ENCODE results near the gene PACS1. TPM values are rescaled to one million over a fixed set of nuclear protein-coding genes. Genes with fewer than 3 reads are reported as not detected.

PACS1 gene
- polyA plus RNA-seq, 1 donor (not counting 4 experiments of a cell fraction or from before 2014, with no cell fraction given) = 14.9 TPM

DNA sequence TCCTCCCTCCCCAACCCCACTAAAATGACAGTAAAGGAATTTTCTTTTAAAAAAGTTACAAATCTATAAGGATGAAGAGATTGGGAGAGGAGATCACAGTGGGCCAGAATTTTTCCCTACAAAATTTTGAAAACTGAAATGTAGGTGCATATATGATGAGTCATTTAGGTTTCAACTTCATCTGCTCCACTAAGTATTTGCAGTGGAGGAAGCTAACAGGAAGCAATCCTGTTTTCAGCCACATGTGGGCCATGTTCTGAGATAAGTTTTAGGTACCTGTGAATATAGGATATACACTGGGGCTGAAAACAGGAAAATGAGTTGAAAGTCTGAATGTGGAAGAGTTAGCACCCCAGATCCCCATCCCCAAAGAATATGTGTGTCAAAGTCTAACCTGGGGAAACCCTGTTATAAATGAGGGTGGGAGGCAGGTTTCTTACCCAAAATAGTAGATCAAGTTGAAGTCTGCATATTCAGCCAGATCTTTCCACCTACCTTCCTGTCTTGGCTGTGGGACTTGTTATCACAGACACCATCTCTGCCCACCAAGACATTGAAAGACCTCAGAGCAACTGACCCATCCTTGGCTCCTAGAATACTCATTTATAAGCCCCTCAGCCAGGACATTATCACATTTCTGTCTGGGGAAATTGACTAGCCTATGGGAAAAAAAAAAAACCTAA lies 87.3 kb downstream of the PACS1 start:
- no peaks in the 10 kb centered on the region for H3K27me3 ChIP-seq (ENCODE audit: control insufficient read depth, extremely low read depth, insufficient read depth, low read length)
- H3K27ac ChIP-seq (ENCODE audit: control insufficient read depth, insufficient read depth, low read length) = no peak overlapping the region
- no peak overlapping the region for H3K9ac ChIP-seq (ENCODE audit: control insufficient read depth, extremely low read depth, insufficient read depth, low read length)
- no peak overlapping the region for H3K4me3 ChIP-seq (ENCODE audit: control insufficient read depth in 2 of 3, extremely low read depth in 1 of 3, insufficient read depth in 2 of 3, low read depth in 1 of 3, low read length in 3 of 3)
- TF ChIP-seq, protein P1, sequence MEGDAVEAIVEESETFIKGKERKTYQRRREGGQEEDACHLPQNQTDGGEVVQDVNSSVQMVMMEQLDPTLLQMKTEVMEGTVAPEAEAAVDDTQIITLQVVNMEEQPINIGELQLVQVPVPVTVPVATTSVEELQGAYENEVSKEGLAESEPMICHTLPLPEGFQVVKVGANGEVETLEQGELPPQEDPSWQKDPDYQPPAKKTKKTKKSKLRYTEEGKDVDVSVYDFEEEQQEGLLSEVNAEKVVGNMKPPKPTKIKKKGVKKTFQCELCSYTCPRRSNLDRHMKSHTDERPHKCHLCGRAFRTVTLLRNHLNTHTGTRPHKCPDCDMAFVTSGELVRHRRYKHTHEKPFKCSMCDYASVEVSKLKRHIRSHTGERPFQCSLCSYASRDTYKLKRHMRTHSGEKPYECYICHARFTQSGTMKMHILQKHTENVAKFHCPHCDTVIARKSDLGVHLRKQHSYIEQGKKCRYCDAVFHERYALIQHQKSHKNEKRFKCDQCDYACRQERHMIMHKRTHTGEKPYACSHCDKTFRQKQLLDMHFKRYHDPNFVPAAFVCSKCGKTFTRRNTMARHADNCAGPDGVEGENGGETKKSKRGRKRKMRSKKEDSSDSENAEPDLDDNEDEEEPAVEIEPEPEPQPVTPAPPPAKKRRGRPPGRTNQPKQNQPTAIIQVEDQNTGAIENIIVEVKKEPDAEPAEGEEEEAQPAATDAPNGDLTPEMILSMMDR (optimal IDR thresholded peaks at IDR 0.05 in 1 of 3, IDR thresholded peaks at IDR 0.05 in 1 of 3, conservative IDR thresholded peaks at IDR 0.05 in 1 of 3; ENCODE audit: extremely low read depth in 1 of 3, insufficient read depth in 2 of 3, low read length in 3 of 3) = peak in 1 of 3 experiments; percentile 9
- no peak for TF ChIP-seq EZH2 (IDR thresholded peaks at IDR 0.05; ENCODE audit: low read length)
- no peaks in the 10 kb centered on the region for H3K9me1 ChIP-seq (ENCODE audit: control insufficient read depth, extremely low read depth, insufficient read depth, low read length)
- dilution Hi-C loops (cut with MboI; ENCODE audit: extremely low pct_ligation_motif_present, low sequenced_read_pairs) = no loop called here
- no peak overlapping the region for H2AFZ ChIP-seq (ENCODE audit: control insufficient read depth, low read length)
- no peaks in the 10 kb centered on the region for H3K36me3 ChIP-seq (ENCODE audit: control insufficient read depth in 2 of 2, extremely low read depth in 1 of 2, insufficient read depth in 2 of 2, low read length in 2 of 2)
- FAIRE-seq = peak; percentile 51
- no peaks in the 10 kb centered on the region for H3K9me3 ChIP-seq (ENCODE audit: control insufficient read depth, low read depth, low read length)
- DNase-seq (ENCODE audit: low read depth, low spot score) = no peak
- no peaks in the 10 kb centered on the region for H3K79me2 ChIP-seq (ENCODE audit: control insufficient read depth, insufficient read depth, low read length)
- H3K4me1 ChIP-seq (ENCODE audit: control insufficient read depth, extremely low read depth, insufficient read depth, low read length) = peaks cover 2% of the 10 kb centered on the region
- no peaks in the 10 kb centered on the region for H4K20me1 ChIP-seq (ENCODE audit: control insufficient read depth, extremely low read depth, insufficient read depth, low read length)
- H3K4me2 ChIP-seq (ENCODE audit: control insufficient read depth, extremely low read depth, insufficient read depth, low read depth, low read length) = no peak overlapping the region

DNA sequence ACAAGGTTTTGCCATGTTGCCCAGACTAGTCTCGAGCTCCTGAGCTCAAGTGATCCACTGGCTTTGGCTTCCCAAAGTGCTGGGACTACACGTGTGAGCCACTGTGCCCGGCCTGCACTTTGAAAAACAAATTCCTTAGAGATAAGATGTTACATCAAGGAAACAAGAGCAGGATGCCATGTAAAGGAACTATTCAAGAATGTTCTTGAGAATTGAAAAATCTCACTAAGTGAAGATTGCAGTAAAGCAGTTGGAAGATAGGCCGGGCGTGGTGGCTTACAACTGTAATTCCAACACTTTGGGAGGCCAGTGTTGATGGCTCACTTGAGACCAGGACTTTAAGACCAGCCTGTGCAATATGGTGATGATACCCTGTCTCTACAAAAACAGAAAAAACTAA lies 88.1 kb downstream of the PACS1 start:
- Histone ChIP-seq H3K27me3 (ENCODE audit: control insufficient read depth, extremely low read depth, insufficient read depth, low read length) (no peaks in the 10 kb centered on the region), H3K9me3 (ENCODE audit: control insufficient read depth, low read depth, low read length) (no peaks in the 10 kb centered on the region), H3K9ac (ENCODE audit: control insufficient read depth, extremely low read depth, insufficient read depth, low read length) (no peak overlapping the region), H3K79me2 (ENCODE audit: control insufficient read depth, insufficient read depth, low read length) (no peaks in the 10 kb centered on the region), H4K20me1 (ENCODE audit: control insufficient read depth, extremely low read depth, insufficient read depth, low read length) (no peaks in the 10 kb centered on the region), H3K4me3 (ENCODE audit: control insufficient read depth in 2 of 3, extremely low read depth in 1 of 3, insufficient read depth in 2 of 3, low read depth in 1 of 3, low read length in 3 of 3) (no peak overlapping the region), H2AFZ (ENCODE audit: control insufficient read depth, low read length) (no peak overlapping the region), H3K9me1 (ENCODE audit: control insufficient read depth, extremely low read depth, insufficient read depth, low read length) (no peaks in the 10 kb centered on the region), H3K36me3 (ENCODE audit: control insufficient read depth in 2 of 2, extremely low read depth in 1 of 2, insufficient read depth in 2 of 2, low read length in 2 of 2) (no peaks in the 10 kb centered on the region), H3K27ac (ENCODE audit: control insufficient read depth, insufficient read depth, low read length) (no peak overlapping the region), H3K4me1 (ENCODE audit: control insufficient read depth, extremely low read depth, insufficient read depth, low read length) (peaks cover 2% of the 10 kb centered on the region), H3K4me2 (ENCODE audit: control insufficient read depth, extremely low read depth, insufficient read depth, low read depth, low read length) (no peak overlapping the region)
- dilution Hi-C loops (cut with MboI; ENCODE audit: extremely low pct_ligation_motif_present, low sequenced_read_pairs) = no loop called here
- DNase-seq (ENCODE audit: low read depth, low spot score) = no peak
- no peak for FAIRE-seq
- TF ChIP-seq EZH2 (IDR thresholded peaks at IDR 0.05; ENCODE audit: low read length) = no peak
- TF ChIP-seq, protein P1 (optimal IDR thresholded peaks at IDR 0.05 in 1 of 3, IDR thresholded peaks at IDR 0.05 in 1 of 3, conservative IDR thresholded peaks at IDR 0.05 in 1 of 3; ENCODE audit: extremely low read depth in 1 of 3, insufficient read depth in 2 of 3, low read length in 3 of 3) = no peak
